GM10266 (cell line): Measurements from ENCODE around the gene ARHGAP40.

Source experiments
- DNase-seq: peaks from one replicate; pipeline ENCODE4 v3.0.0; 2012; ENCODE audit errors: extremely low spot score
- TF ChIP-seq, protein P1 (sequence below): IDR thresholded peaks from 2 replicates; pipeline ENCODE4 v1.5.1; 2012; ENCODE audit warnings: mild to moderate bottlenecking, low read depth; ENCODE audit not compliant: control insufficient read depth, insufficient read depth; ENCODE audit errors: missing control alignments

ARHGAP40 gene

DNA sequence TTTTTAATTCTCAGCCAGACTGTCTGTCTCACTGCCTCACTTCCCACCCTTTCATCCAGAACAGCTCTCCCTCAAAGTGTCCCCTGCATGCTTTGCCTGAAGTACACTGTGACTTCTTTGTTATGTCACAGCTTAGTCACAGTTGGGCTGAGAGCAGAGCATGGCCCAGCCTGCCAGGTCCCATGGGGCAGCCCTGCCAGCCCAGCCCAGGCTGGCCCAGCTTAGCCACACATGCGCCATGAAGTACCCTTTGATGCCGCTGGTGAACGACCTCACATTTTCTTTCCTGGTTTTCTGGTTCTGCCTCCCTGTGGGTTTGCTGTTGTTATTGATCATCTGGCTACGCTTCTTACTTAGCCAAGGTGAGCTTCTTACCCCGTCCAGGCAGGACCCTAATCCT is 20.6 kb upstream of the ARHGAP40 start, which contains the start of gene ADIG:
ADIG (plus strand) TSS at position 185 of the 400 bp plus-strand sequence; CDS start at position 239, 54 bp downstream.
- TF ChIP-seq, protein P1, sequence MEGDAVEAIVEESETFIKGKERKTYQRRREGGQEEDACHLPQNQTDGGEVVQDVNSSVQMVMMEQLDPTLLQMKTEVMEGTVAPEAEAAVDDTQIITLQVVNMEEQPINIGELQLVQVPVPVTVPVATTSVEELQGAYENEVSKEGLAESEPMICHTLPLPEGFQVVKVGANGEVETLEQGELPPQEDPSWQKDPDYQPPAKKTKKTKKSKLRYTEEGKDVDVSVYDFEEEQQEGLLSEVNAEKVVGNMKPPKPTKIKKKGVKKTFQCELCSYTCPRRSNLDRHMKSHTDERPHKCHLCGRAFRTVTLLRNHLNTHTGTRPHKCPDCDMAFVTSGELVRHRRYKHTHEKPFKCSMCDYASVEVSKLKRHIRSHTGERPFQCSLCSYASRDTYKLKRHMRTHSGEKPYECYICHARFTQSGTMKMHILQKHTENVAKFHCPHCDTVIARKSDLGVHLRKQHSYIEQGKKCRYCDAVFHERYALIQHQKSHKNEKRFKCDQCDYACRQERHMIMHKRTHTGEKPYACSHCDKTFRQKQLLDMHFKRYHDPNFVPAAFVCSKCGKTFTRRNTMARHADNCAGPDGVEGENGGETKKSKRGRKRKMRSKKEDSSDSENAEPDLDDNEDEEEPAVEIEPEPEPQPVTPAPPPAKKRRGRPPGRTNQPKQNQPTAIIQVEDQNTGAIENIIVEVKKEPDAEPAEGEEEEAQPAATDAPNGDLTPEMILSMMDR, result no peak
- DNase-seq, result no peak

DNA sequence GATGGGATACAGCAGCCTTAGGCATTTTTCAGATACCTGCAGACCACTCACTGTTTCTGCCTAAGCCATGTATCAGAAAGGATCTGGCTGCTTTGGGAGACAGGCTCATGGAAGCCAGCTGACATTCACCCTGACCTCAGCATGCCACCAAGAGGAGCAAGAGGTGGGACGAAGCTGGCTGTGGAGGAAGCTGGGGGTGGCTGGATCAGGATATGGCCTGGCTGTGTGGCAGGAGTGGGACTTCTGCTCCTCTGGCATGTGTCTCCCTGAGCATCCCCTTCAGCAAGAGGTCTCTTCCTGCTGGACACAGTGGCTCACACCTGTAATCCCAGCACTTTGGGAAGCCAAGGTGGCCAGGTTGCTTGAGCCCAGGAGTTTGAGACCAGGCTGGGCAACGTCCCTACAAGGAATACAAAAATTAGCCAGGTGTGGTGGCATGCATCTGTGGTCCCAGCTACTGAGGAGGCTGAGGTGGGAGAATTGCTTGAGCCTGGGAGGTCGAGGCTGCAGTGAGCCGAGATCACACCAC is 19.7 kb upstream of the ARHGAP40 start:
- TF ChIP-seq, protein P1, result no peak

DNA sequence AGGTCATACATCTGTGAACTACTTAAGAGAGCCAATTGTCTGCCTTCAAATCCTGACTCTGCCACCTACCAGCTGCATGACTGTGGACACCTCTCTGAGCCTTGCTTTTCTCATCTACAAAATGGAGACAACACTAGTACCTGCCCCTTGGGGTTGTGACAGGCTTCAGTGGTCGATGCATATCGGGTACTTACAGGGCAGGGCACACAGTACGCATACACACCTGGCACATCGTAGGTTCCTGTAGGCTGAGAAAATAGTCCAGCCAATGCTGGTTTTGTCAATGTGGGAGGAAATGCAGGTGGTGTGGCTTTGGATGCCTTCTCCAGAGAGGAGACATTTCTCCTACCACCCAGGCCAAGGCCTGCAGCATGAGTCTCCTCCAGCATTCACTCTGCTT is 18.3 kb upstream of the ARHGAP40 start:
- TF ChIP-seq, protein P1, result no peak
- DNase-seq, result no peak

More for the DNA sequence above, 19.7 kb upstream of the ARHGAP40 start:
- DNase-seq, result no peak

DNA sequence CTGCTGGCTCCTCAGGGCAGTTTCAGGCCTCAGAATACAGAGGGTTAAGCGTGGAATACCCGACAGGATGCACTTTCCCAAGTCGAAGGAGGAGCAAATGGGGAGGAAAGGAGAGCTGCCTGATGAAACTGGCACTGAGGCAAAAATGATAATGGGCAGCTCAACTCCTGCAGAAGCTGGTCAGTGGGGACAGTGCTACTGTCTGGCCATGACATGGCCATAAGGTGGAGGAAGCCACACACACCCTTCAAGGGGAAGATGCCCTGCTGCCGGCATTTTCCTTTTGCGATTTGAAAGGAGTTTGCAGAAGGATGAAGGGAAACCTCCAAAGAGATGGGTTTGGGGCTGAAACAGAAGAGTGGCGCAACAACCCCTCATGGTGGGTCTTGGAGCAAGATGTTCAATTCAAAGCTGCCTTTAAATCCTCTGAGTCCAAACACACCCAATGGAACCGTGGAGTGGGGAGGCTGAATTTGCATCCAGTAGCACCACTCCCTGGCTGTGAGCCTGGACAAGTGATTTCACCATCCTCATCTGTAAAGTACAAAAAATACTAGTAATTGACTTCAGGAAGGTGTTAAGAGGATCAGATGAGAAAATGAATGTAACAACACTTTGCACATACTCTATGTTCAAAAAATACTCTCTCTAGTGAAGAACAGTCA is 17.4 kb upstream of the ARHGAP40 start:
- TF ChIP-seq, protein P1, result no peak
- DNase-seq, result no peak

DNA sequence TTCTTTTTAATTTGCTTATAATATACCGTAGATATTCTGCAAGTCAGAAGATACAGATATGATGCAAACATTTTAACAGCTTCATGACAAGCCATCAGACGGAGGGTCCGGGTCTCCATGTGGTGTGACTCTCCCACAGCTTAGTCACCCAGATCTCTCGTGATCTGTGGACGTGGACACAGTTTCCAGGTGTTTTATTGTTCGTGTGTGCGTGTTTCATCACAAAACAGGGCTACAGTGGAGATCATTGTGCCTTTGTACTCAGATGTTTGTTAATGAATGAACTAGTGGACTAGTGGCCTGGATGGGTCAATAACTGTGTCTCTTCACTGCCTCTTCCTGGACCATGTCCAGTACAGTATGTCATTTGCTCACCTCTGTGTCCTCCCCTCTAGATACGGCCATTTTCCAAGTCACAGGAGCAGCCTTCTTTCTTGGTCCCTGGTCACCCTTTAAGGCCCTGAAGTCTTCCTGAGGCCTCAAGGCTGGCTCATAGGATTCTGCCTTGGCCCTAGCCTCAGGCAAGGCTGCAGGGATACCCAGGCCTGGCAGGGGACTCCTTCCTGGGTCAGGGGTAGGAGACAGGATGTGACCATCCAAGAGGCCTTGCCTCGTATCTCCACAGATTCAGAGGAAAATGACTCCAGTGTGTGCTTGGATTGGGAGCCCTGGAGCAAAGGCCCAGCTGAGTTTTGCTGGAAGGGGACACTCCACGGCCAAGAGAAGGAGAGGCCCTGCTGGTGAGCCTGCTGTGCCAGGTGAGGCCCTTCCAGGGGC is 16.0 kb upstream of the ARHGAP40 start:
- DNase-seq, result no peak
- TF ChIP-seq, protein P1, result no peak

DNA sequence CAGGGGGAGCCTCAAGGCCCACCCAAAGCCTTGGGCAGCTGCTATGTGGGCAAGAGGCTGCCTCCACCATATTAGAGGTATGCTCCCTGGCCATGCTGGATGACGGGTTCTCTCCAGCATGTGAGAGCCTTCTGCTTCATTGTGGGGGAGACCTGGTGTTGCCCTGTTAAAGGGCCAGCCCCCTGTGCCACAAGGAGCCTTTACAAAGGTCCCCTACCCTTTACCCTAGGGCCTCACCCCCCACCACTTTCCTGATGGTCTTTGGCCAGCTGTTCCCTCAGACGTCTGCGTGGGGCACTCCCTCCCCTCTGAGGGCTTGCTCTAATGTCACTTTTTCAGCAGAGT is 15.5 kb upstream of the ARHGAP40 start:
- TF ChIP-seq, protein P1, result no peak
- DNase-seq, result no peak

DNA sequence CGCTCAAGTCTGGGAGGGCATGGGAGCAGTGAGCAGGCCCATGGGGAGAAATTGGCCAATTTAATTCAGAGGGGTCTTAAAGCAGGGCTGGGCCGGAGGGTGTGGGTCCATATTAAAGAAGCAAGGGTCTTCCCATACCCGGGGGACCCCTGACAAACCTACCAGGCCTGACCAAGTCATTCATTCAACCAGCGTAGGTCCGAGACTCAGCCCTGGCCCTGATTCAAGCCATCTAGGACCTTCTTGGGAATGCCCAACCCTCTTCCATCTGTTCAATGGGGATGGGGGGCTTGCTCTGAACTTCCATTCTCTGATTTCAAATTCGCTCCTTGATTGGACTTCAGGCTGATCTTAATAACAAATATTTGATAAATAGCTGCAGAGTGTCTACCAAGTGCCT is 13.3 kb upstream of the ARHGAP40 start:
- TF ChIP-seq, protein P1, result no peak

More for the DNA sequence above, 13.3 kb upstream of the ARHGAP40 start:
- no peak for DNase-seq
